HAP-1 (cell line): Measurements from ENCODE around the gene FKBP14.

ENCODE experiments used
- DNase-seq, 2 experiments: peaks; one replicate each; pipeline ENCODE4 v3.0.0-alpha.2; 2016 to 2020; ENCODE audit warnings: low spot score in 2 of 2
- H3K27me3 ChIP-seq: fragments of 250-450 bp; sonication (Bioruptor Pico); 2 replicates; pipeline ENCODE4 v1.5.1; 2020; ENCODE audit warnings: low read depth, mild to moderate bottlenecking, moderate library complexity
- H3K36me3 ChIP-seq: fragments of 250-450 bp; sonication (Bioruptor Pico); replicated peaks from 2 replicates; pipeline ENCODE4 v1.5.1; 2020; ENCODE audit warnings: mild to moderate bottlenecking
- H3K4me1 ChIP-seq: fragments of 250-450 bp; sonication (Bioruptor Pico); 2 replicates; pipeline ENCODE4 v1.5.1; 2020; ENCODE audit warnings: mild to moderate bottlenecking
- H3K4me3 ChIP-seq: fragments of 250-450 bp; sonication (Bioruptor Pico); 2 replicates; pipeline ENCODE4 v1.5.1; 2020; ENCODE audit warnings: mild to moderate bottlenecking, moderate library complexity
- H3K9me3 ChIP-seq: fragments of 250-450 bp; sonication (Bioruptor Pico); 2 replicates; pipeline ENCODE4 v1.5.1; 2020; ENCODE audit warnings: mild to moderate bottlenecking, moderate library complexity
- in situ Hi-C: fragments of 300-500 bp; cut with MboI; formaldehyde crosslinking; loops from 3 replicates; pipeline ENCODE4 v1.14.3; 2020; ENCODE audit warnings: low sequenced_read_pairs, inconsistent platforms, mixed read lengths

The FKBP14 gene

DNA sequence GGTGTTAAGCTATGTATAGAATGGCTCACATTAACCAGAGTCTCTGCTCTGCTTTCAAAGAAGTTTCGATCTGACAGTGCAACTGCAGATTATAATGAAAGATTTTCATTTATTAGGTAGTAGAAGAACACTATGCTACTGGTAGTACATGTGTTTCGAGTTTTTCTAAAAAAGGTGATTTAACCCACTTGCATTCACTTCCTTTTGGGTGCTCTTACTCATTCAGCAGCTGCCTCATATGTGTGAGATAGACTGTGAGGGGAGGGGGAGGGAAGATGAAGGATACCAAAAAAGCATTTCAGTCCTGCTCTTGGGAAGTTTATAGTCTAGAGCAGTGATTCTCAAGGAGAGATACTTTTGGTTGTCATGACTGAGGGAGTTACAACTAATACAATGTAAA, 22.1 kb upstream of the FKBP14 start:
- in situ Hi-C loops = no loop called here
- no peaks in the 10 kb centered on the region for H3K27me3 ChIP-seq
- no peak for DNase-seq
- peaks cover 35% of the 10 kb centered on the region for H3K36me3 ChIP-seq
- no peaks in the 10 kb centered on the region for H3K4me1 ChIP-seq
- no peak overlapping the region for H3K4me3 ChIP-seq
- no peaks in the 10 kb centered on the region for H3K9me3 ChIP-seq

- no peaks in the 10 kb centered on the region for H3K9me3 ChIP-seq
- in situ Hi-C loops = no loop called here
- no peaks in the 10 kb centered on the region for H3K27me3 ChIP-seq
- peaks cover 26% of the 10 kb centered on the region for H3K36me3 ChIP-seq
- DNase-seq = no peak
- H3K4me1 ChIP-seq = peaks cover 2% of the 10 kb centered on the region
- H3K4me3 ChIP-seq = no peak overlapping the region
These were observed 20.6 kb upstream of the FKBP14 start for GRCh38 chr7:30047124-30047523.

DNA sequence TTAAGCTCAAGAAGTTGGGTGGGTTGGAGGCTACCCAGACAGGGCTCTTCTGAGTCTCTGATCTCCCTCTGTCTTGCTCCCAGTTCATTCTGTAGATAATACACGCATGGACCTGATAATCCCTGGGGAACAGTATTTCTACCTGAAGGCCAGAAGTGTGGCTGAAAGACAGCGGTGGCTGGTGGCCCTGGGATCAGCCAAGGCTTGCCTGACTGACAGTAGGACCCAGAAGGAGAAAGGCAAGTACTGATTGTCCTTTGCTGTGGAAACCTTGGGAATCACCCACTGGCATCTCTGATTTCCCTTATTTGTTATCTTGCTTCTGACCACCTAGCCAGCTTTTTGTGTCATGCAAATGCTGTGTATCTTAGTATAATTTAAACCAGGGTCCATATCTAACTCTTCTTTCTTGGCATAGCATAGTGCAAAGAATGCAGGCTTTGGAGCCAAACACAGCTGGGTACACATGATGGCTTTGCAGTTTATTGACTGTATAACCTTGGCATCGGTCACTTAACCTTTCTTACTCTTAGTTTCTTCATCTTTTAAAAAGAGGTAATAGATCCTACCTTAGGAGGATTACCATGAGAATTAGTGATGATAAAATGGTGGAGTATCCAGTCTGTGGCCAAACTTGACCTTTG, 19.7 kb upstream of the FKBP14 start:
- Histone ChIP-seq H3K36me3 (peaks cover 26% of the 10 kb centered on the region), H3K4me3 (no peak overlapping the region), H3K4me1 (peaks cover 8% of the 10 kb centered on the region), H3K9me3 (no peaks in the 10 kb centered on the region), H3K27me3 (no peaks in the 10 kb centered on the region)
- DNase-seq = no peak
- in situ Hi-C loops = no loop called here

GRCh38 chr7:30041526-30042269, 15.2 kb upstream of the FKBP14 start:
- no peak overlapping the region for H3K4me3 ChIP-seq
- H3K9me3 ChIP-seq = no peaks in the 10 kb centered on the region
- in situ Hi-C loops = no loop called here
- no peaks in the 10 kb centered on the region for H3K27me3 ChIP-seq
- peaks cover 14% of the 10 kb centered on the region for H3K4me1 ChIP-seq
- peak; percentile 38 to 77 for DNase-seq
- H3K36me3 ChIP-seq = peaks cover 14% of the 10 kb centered on the region

GRCh38 chr7:30040938-30041337, 14.4 kb upstream of the FKBP14 start:
- in situ Hi-C loops = no loop called here
- Histone ChIP-seq H3K4me1 (peaks cover 14% of the 10 kb centered on the region), H3K36me3 (peaks cover 8% of the 10 kb centered on the region), H3K4me3 (no peak overlapping the region), H3K9me3 (no peaks in the 10 kb centered on the region), H3K27me3 (no peaks in the 10 kb centered on the region)
- no peak for DNase-seq

DNA sequence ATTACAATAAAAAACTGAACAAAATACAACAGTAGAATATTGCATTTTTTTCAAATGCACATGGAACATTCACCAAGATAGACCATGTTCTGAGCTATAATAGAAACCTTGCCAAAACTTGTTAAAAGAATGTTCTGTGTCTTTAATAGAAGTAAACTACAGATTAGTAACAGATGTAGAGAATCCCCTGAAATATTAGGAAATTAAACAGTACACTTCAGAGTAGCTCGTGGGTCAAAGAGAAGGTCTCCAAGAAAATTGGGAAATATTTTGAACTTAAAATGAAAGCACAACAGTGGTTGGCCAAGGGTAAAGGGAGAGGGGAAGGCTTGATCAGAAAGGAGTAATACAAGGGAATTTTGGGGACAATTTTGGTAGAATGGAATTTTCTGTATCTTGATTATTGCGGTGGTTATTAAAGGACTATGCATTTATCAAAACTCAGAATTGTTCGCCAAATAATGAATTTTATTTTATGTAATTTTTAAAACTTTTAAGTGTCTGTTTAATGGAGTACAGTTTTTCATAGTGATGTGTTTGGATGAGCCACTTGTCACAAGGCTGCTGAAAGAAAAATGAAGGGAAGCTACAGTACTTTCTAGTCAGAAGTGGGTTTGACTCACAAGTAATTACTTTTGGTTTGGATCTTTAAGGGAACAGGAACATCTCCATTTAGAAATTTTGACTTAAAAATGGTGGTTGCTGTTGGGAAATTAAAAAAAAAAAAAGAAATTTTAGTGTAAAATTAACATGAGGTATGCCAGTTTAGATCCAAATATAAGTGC, 11.9 kb upstream of the FKBP14 start:
- Histone ChIP-seq H3K4me1 (peaks cover 14% of the 10 kb centered on the region), H3K27me3 (no peaks in the 10 kb centered on the region), H3K9me3 (no peaks in the 10 kb centered on the region), H3K36me3 (no peaks in the 10 kb centered on the region), H3K4me3 (no peak overlapping the region)
- DNase-seq = no peak
- in situ Hi-C loops = no loop called here

DNA sequence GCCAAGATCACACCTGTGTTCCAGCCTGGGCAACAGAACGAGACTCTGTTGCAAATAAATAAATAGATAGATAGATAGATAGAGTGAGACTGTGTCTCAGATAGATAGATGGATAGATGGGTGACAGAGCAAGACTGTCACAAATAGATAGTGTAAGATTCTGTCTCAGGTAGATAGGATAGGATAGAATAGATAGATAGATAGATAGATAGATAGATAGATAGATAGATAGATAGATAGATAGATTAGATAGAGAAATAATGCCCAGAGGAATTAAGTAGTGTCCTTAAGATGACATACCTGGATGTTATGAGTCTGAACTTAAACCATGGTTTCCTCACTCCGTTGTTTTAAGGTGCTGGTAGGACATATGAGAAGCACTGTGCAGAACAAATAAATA, 9.7 kb upstream of the FKBP14 start:
- H3K27me3 ChIP-seq = no peaks in the 10 kb centered on the region
- no peak for DNase-seq
- no peak overlapping the region for H3K4me3 ChIP-seq
- H3K4me1 ChIP-seq = peaks cover 6% of the 10 kb centered on the region
- in situ Hi-C loops = no loop called here
- no peaks in the 10 kb centered on the region for H3K36me3 ChIP-seq
- no peaks in the 10 kb centered on the region for H3K9me3 ChIP-seq

DNA sequence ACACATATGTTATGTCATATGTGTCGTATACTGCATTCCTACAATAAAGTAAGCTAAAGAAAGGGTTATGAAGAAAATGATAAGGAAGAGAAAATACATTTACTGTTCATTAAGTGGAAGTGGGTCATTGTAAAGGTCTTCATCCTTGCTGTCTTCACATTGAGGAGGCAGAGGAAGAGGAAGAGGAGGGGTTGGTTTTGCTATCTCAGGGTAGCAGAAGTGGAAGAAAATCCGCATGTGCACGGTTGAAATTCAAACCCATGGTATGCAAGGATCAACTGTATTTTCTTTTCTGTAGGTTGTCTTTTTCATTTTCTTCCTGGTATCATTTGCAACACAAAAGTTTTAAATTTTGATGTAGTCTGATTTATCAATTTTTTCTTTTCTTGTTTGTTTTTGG, 8.0 kb upstream of the FKBP14 start:
- no peaks in the 10 kb centered on the region for H3K27me3 ChIP-seq

GRCh38 chr7:30032310-30033125, 6.0 kb upstream of the FKBP14 start:
- H3K27me3 ChIP-seq = no peaks in the 10 kb centered on the region
- peaks cover 13% of the 10 kb centered on the region for H3K4me1 ChIP-seq
- H3K9me3 ChIP-seq = no peaks in the 10 kb centered on the region
- H3K36me3 ChIP-seq = no peaks in the 10 kb centered on the region
- in situ Hi-C loops = no loop called here
- no peak for DNase-seq
- no peak overlapping the region for H3K4me3 ChIP-seq

More for the DNA sequence above, 8.0 kb upstream of the FKBP14 start:
- Histone ChIP-seq H3K4me1 (peaks cover 8% of the 10 kb centered on the region; the same call in 1 of the 2 replicates), H3K9me3 (no peaks in the 10 kb centered on the region), H3K36me3 (no peaks in the 10 kb centered on the region), H3K4me3 (no peak overlapping the region)
- DNase-seq = no peak
- in situ Hi-C loops = no loop called here

GRCh38 chr7:30029696-30030095, 3.2 kb upstream of the FKBP14 start:
- DNase-seq = peak; percentile 45 to 54
- in situ Hi-C loops = no loop called here

DNA sequence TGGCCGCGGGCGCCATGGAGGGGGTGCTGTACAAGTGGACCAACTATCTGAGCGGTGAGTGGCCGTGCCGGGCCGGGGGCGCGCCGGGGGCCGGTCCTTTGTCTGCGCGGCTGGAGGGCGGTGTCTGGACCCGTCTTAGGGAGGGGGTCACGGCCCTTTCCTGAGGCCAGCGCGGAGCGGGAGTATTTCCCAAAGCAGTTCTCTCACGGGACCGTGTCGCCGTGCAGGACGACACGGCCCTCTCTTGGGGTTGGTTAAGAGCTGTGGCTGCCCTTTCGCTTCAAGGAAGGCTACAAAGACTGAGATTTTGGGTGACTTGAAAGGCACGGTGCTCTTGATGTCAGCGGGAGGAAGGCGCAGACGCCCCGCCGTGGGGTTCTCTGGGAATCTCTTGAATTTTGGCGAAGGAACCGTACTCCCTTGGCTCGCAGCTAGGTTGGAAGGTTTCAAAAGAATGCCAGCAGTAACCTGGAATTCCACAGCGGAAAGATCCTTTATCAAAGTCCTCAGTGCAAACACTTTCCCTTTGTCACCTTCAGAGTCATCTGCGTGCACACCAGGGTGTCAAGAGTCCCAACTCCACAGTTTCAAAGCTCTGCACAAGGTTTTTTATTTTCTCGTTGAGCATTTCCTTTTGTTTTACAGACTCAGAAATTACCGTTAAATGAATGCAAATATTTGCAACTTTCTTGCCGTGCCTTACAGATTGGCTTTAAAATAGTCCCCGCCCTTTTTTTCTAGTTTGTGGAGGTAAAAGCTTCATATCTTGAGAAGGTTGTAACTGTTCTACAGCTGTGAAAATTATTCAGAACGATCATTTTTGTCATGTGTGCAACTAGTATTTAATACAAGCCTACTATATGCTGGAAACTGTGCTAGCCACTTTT, 2.5 kb upstream of the FKBP14 start:
- H3K27me3 ChIP-seq = no peaks in the 10 kb centered on the region
- no peaks in the 10 kb centered on the region for H3K9me3 ChIP-seq
- DNase-seq = peak; percentile 55 to 56
- H3K4me3 ChIP-seq = peak overlapping the region; percentile 68
- H3K36me3 ChIP-seq = no peaks in the 10 kb centered on the region
- in situ Hi-C loops = no loop called here
- H3K4me1 ChIP-seq = peaks cover 25% of the 10 kb centered on the region

More at GRCh38 chr7:30029696-30030095, 3.2 kb upstream of the FKBP14 start:
- Histone ChIP-seq H3K27me3 (no peaks in the 10 kb centered on the region), H3K9me3 (no peaks in the 10 kb centered on the region), H3K4me3 (peak overlapping the region; percentile 68), H3K36me3 (no peaks in the 10 kb centered on the region), H3K4me1 (peaks cover 23% of the 10 kb centered on the region)

- H3K36me3 ChIP-seq = no peaks in the 10 kb centered on the region
- peaks cover 25% of the 10 kb centered on the region for H3K4me1 ChIP-seq
- in situ Hi-C loops = no loop called here
- no peaks in the 10 kb centered on the region for H3K9me3 ChIP-seq
- DNase-seq = peak; percentile 89 to 93
- H3K27me3 ChIP-seq = no peaks in the 10 kb centered on the region
- H3K4me3 ChIP-seq = peak within 1 kb of the TSS; percentile 68
These were observed 1.8 kb upstream of the FKBP14 start, which contains the start of gene PLEKHA8 for GRCh38 chr7:30028216-30028748. Gene PLEKHA8, plus strand, starts transcription at chr7:30028412. Its CDS starts 351 bp downstream, at chr7:30028763.
